Fibroblast of the aortic adventitia (primary cell): ENCODE results near the gene RNF4. TPM values are rescaled to one million over a fixed set of nuclear protein-coding genes. Genes with fewer than 3 reads are reported as not detected.
"Not testable (repeated sequence)": the region's sequence is repeated elsewhere in the genome, so short reads cannot be mapped to it uniquely, and the experiment has no call there.

Experiments used
- DNase-seq: peaks from one replicate; pipeline ENCODE4 v3.0.0-alpha.2; 2010; ENCODE audit warnings: low read depth
- H3K4me3 ChIP-seq: 2 replicates; pipeline ENCODE4 v1.5.1; 2011; ENCODE audit warnings: low read depth, mild to moderate bottlenecking, control low read depth, low read length, moderate library complexity
- total RNA-seq: library from RNA; depleted of rRNA; stranded (reverse); fragments of >200 nt; gene quantifications from 2 replicates; pipeline ENCODE4 v1.2.3, GENCODE V29; 2012; ENCODE audit warnings: low replicate concordance
- TF ChIP-seq, protein P1 (sequence below): IDR thresholded peaks from 2 replicates; pipeline ENCODE4 v1.5.1; 2011; ENCODE audit warnings: mild to moderate bottlenecking, low read length, control low read depth, inconsistent platforms; ENCODE audit not compliant: insufficient read depth

RNF4 gene
- total RNA-seq, 1 donor = 75.6 TPM

DNA sequence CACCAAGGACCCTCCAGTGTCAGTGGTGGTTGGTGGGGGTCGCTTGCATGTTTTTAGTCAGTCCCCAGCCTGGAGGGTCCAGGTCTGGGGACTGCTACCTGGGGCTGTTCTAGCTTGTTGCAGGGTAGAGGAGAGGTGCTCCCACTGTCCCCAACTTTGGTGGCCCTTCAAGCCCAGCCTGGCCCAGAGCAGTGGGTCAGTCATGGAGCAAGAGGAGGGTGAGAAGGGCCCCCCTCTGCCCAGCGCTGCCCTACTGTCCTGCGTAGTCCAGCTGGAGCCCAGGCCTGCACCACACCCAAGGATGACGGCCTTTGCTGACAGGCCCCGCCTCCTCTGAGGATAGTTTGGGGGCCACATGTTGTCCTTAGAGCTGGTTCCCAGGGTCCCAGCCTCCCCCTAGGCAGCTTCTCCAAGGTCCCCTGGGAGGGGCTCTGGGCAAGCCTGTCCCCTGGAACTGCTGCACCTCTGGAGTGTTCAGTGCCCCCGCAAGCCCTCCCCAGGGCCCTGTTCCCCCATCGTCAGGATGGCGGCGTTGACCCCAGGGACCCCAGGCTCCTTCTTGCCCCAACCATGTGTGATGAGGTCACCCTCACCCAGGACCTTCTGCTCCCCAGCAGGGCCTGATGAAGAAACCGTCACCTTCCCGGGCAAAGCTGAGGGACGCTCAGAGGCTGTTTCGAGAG, 43.4 kb upstream of the RNF4 start:
- no peak overlapping the region for H3K4me3 ChIP-seq
- DNase-seq = no peak
- TF ChIP-seq, protein P1, sequence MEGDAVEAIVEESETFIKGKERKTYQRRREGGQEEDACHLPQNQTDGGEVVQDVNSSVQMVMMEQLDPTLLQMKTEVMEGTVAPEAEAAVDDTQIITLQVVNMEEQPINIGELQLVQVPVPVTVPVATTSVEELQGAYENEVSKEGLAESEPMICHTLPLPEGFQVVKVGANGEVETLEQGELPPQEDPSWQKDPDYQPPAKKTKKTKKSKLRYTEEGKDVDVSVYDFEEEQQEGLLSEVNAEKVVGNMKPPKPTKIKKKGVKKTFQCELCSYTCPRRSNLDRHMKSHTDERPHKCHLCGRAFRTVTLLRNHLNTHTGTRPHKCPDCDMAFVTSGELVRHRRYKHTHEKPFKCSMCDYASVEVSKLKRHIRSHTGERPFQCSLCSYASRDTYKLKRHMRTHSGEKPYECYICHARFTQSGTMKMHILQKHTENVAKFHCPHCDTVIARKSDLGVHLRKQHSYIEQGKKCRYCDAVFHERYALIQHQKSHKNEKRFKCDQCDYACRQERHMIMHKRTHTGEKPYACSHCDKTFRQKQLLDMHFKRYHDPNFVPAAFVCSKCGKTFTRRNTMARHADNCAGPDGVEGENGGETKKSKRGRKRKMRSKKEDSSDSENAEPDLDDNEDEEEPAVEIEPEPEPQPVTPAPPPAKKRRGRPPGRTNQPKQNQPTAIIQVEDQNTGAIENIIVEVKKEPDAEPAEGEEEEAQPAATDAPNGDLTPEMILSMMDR = no peak

DNA sequence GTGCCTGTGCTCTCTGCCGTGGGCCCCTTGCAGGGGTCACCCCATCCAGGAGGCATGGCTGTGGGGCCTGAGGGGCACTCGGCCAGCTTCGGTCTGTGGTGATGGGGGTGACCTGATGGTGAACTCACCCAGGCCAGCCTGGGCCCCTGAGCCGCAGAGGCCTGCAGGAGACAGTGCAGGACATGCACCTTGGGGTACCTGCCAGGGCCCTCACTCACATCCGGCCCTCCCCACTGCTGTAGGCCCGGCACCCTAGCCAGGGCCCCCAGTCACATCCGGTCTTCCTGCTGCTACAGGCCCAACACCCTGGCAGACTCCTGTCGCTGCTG, 42.9 kb upstream of the RNF4 start:
- no peak overlapping the region for H3K4me3 ChIP-seq
- TF ChIP-seq, protein P1 = no peak
- no peak for DNase-seq

DNA sequence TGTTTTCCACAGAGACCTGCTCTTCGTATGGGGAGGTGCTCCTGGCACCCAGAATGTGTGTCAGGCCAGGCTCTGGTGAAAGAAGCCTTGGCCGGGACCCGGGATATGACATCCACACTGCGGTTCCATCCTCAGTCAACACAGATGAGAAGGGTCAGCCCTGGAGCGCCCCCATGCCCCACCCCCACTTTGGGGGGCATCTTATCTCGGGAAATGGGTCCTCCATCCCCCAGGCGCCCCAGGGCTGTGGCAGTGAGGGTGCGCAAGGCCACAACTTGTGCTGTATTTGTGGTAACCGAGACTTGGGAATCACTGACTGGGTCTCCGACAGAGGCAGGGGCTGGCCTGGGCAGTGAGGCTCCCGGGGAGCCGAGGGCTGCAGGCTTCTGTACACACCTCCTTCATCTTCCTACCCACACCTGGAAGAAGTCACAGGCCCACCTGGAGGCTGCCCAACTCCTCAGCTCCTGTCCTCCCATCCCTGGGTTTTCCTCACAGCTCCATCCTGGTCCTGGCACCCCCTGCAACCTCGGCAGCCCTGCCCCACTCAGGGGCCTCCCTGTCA, 42.1 kb upstream of the RNF4 start:
- TF ChIP-seq, protein P1 = no peak
- H3K4me3 ChIP-seq = no peak overlapping the region
- DNase-seq = no peak

DNA sequence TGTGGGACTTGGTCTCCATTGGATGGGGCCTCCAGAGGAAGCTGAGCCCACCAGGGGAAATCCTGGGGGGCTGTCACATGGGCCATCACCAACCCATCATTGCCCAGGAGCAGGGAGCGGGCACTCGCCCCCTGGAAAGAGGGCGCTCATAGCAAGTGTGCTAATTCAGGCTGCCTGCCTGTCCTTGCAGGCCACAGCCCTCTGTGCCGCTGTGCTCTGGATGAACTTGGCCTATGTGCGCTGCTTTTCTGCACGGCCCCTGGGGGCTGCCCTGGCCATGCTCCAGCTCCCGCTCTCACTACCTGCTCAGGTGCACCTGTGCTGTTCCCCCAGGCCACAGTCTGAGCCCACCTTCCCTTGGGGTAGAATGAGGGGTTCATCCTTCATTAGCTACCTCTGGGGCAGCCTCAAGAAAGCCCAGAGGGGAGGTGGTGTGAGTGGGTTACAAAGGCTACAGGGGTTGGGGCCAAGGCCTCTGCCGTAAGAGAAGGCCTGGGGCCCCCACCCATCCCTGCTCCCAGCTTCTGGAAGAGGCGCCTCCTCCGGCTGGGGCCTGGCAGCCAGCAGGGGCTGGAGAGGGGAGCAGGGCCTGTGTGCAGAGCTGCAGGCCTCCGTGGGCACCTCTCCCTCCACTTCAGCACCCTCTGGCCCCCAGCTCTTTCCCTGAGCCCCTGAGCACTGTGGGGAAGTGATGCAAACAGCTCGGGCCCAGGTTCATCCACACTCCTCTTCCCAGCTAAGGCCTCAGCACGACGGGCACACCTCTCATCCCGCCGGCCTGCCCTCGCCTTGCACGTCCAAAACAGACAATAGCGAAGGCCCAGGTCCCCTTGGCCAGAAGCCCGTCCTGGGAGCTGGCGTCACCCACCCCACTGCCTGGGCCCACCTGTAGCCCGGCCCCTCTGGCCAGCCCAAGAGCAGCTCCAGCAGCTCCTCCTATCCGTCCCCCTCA, 41.2 kb upstream of the RNF4 start:
- no peak overlapping the region for H3K4me3 ChIP-seq
- no peak for DNase-seq
- TF ChIP-seq, protein P1 = no peak

DNA sequence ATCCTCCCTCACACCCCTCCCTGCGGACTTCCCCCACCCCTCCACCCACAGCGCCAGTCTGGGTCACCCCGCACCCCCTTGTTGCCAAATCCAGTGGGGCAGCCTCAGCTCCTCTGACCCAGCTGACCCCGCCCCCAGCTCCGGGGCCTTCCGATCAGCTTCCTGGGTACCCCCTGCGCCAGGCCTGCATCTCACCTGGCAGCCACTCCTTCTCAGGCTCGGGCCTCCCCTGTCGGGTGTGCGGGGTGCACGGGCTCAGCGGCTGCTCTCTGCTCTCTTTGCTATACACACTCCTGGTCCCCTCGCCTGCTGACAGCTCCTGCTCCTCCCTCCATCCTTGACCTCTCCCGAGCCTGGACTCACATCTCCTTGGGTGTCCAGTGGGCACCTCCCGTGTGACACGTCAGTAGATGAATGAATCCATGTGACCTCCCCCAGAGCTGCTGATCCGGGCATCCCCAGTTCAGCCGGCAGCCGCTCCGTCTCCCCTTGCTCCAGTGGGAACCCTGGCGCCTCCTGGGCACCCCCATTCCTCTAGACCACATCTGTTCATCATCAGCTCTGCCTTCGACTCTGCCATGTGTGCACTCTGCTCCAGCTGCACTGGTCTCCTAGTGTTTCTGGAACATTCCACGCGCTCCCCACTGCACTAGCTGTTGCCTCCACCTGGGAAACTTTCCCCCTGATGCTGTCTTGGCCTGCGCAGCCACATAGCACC, 40.3 kb upstream of the RNF4 start:
- H3K4me3 ChIP-seq = no peak overlapping the region
- DNase-seq = no peak
- TF ChIP-seq, protein P1 = no peak

DNA sequence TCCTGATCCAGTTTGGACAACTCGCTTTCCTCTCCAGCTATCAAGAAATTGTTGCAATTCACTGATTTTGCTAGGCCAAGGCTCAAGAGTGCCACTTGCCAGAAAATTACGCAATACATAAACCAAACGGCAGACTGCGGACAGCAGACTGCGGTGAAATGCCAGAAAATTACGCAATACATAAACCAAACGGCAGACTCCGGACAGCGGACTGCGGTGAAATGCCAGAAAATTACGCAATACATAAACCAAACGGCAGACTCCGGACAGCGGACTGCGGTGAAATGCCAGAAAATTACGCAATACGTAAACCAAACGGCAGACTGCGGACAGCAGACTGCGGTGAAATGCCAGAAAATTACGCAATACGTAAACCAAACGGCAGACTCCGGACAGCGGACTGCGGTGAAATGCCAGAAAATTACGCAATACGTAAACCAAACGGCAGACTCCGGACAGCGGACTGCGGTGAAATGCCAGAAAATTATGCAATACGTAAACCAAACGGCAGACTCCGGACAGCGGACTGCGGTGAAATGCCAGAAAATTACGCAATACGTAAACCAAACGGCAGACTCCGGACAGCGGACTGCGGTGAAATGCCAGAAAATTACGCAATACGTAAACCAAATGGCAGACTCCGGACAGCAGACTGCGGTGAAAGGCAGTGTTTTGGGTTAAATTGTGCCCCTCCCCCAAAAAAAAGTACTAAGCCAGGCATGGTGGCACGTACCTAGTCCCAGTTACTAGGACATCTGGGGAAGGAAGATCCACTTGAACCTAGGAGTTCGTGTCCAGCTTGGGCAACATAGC, 38.8 kb upstream of the RNF4 start:
- peak; percentile 49 for DNase-seq
- not testable (repeated sequence) for H3K4me3 ChIP-seq
